Tibial artery (tissue), 4 donors: ENCODE data around the gene SLIT3.

Experiments
- DNase-seq, 2 donors: peaks; one replicate each; pipeline ENCODE4 v3.0.0-alpha.2; 2019
- H3K27ac ChIP-seq, 2 donors: fragments of 200-600 bp; sonication (generic) in 1 of 2; 1 replicate in 1 of 2; 2 replicates in 1 of 2; pipeline ENCODE4 v1.5.1; 2018 to 2019; ENCODE audit warnings: mild to moderate bottlenecking in 1 of 2
- H3K27me3 ChIP-seq, 2 donors: fragments of 200-600 bp; sonication (generic) in 1 of 2; one replicate each; pipeline versions ENCODE4 v1.5.1 to v1.6.0; 2016 to 2019
- H3K36me3 ChIP-seq, 3 donors: fragments of 200-600 bp; sonication (generic) in 2 of 3; one replicate each; pipeline ENCODE4 v1.5.1; 2016 to 2019; ENCODE audit warnings: mild to moderate bottlenecking in 2 of 3
- H3K4me1 ChIP-seq, 4 donors: fragments of 200-600 bp; sonication (generic) in 2 of 4; 1 replicate in 3 of 4; 2 replicates in 1 of 4; pipeline ENCODE4 v1.5.1; 2016 to 2019
- H3K4me3 ChIP-seq, 2 donors: fragments of 200-600 bp; sonication (generic) in 1 of 2; 1 replicate in 1 of 2; 2 replicates in 1 of 2; pipeline ENCODE4 v1.5.1; 2018 to 2019; ENCODE audit warnings: mild to moderate bottlenecking in 2 of 2
- H3K9me3 ChIP-seq, 3 donors: fragments of 200-600 bp; sonication (generic) in 1 of 3; one replicate each; pipeline ENCODE4 v1.5.1; 2016 to 2019
- CTCF ChIP-seq, 2 experiments: fragments of 200-600 bp in 1 of 2; fragments of 450-650 bp in 1 of 2; IDR thresholded peaks; one replicate each; pipeline ENCODE4 v1.5.1; 2017 to 2019; ENCODE audit warnings: antibody characterized with exemption in 2 of 2, mild to moderate bottlenecking in 1 of 2, moderate library complexity in 1 of 2
- intact Hi-C: fragments of 100-400 bp; cut with DNase I; formaldehyde crosslinking; loops from one replicate; pipeline ENCODE4 v1.15.0; 2023; ENCODE audit warnings: low total_unique reads

Gene SLIT3

GRCh38 chr5:169279125-169279524 is 21.8 kb downstream of the SLIT3 start:
- no peak for DNase-seq
- H3K4me3 ChIP-seq = no peak overlapping the region
- H3K4me1 ChIP-seq = peaks cover 0 to 23% (median 11%) of the 10 kb centered on the region in 4 donors
- H3K27me3 ChIP-seq = no peaks in the 10 kb centered on the region
- TF ChIP-seq CTCF (IDR thresholded peaks at IDR 0.05) = no peak
- H3K36me3 ChIP-seq = peaks cover 0 to 4% (median 0%) of the 10 kb centered on the region in 3 donors
- no peak overlapping the region for H3K27ac ChIP-seq
- H3K9me3 ChIP-seq = no peaks in the 10 kb centered on the region
- intact Hi-C loops = no loop called here

GRCh38 chr5:169273881-169274280 is 27.1 kb downstream of the SLIT3 start:
- Histone ChIP-seq H3K36me3 (peaks cover 0 to 4% (median 0%) of the 10 kb centered on the region in 3 donors), H3K4me1 (peaks cover 0 to 5% (median 0%) of the 10 kb centered on the region in 4 donors), H3K27ac (no peak overlapping the region), H3K27me3 (no peaks in the 10 kb centered on the region), H3K9me3 (no peaks in the 10 kb centered on the region), H3K4me3 (no peak overlapping the region)
- TF ChIP-seq CTCF (IDR thresholded peaks at IDR 0.05) = no peak
- DNase-seq = no peak
- intact Hi-C loops = no loop called here

- no peaks in the 10 kb centered on the region for H3K27me3 ChIP-seq
- no peak overlapping the region for H3K27ac ChIP-seq
- TF ChIP-seq CTCF (IDR thresholded peaks at IDR 0.05) = no peak
- intact Hi-C loops = no loop called here
- H3K36me3 ChIP-seq = peaks cover 0 to 4% (median 0%) of the 10 kb centered on the region in 3 donors
- DNase-seq = no peak
- no peak overlapping the region for H3K4me3 ChIP-seq
- H3K9me3 ChIP-seq = no peaks in the 10 kb centered on the region
- H3K4me1 ChIP-seq = peaks cover 0 to 5% (median 0%) of the 10 kb centered on the region in 4 donors
Observed at GRCh38 chr5:169273451-169273850, 27.5 kb downstream of the SLIT3 start.

- TF ChIP-seq CTCF (IDR thresholded peaks at IDR 0.05) = no peak
- Histone ChIP-seq H3K4me3 (no peak overlapping the region), H3K4me1 (peaks cover 0 to 5% (median 0%) of the 10 kb centered on the region in 4 donors), H3K27me3 (no peaks in the 10 kb centered on the region), H3K27ac (no peak overlapping the region), H3K36me3 (peaks cover 0 to 4% (median 0%) of the 10 kb centered on the region in 3 donors), H3K9me3 (no peaks in the 10 kb centered on the region)
- intact Hi-C loops = no loop called here
- no peak for DNase-seq
Observed at GRCh38 chr5:169272731-169273427, 28.1 kb downstream of the SLIT3 start.

- no peak for TF ChIP-seq CTCF (IDR thresholded peaks at IDR 0.05)
- intact Hi-C loops = no loop called here
Observed at GRCh38 chr5:169272111-169272510, 28.8 kb downstream of the SLIT3 start.

More at GRCh38 chr5:169272111-169272510, 28.8 kb downstream of the SLIT3 start:
- DNase-seq = no peak
- H3K4me1 ChIP-seq = peaks cover 0 to 5% (median 0%) of the 10 kb centered on the region in 4 donors
- no peak overlapping the region for H3K4me3 ChIP-seq
- peaks cover 0 to 4% (median 0%) of the 10 kb centered on the region in 3 donors for H3K36me3 ChIP-seq
- no peaks in the 10 kb centered on the region for H3K9me3 ChIP-seq
- no peaks in the 10 kb centered on the region for H3K27me3 ChIP-seq
- H3K27ac ChIP-seq = no peak overlapping the region
